Keratinocyte (primary cell): ENCODE measurements around the gene MSI2. TPM values are rescaled to one million over a fixed set of nuclear protein-coding genes. Genes with fewer than 3 reads are reported as not detected.

Experiments
- DNase-seq: peaks from one replicate; pipeline ENCODE4 v3.0.0-alpha.2; 2011; ENCODE audit warnings: low read depth, missing footprints, low spot score
- FAIRE-seq: peaks from 2 replicates; lab custom pipeline; 2011; peaks lifted over from hg19 to GRCh38; lab: Jason Lieb, UNC
- H2AFZ ChIP-seq: 2 replicates; pipeline ENCODE4 v1.6.0; 2012; ENCODE audit warnings: low read length, control low read depth, inconsistent platforms; ENCODE audit not compliant: control insufficient read depth
- H3K27ac ChIP-seq: 2 replicates; pipeline ENCODE4 v1.5.1; 2011; ENCODE audit warnings: low read length; ENCODE audit not compliant: control insufficient read depth, insufficient read depth
- H3K27me3 ChIP-seq: 3 replicates; pipeline ENCODE4 v1.6.0; 2011; ENCODE audit warnings: low read length; ENCODE audit not compliant: control insufficient read depth, insufficient read depth; ENCODE audit errors: extremely low read depth
- H3K36me3 ChIP-seq, 2 experiments: 2 replicates in 1 of 2; 3 replicates in 1 of 2; pipeline ENCODE4 v1.5.1; 2011; ENCODE audit warnings: low read length in 2 of 2, mild to moderate bottlenecking in 1 of 2; ENCODE audit not compliant: control insufficient read depth in 2 of 2, insufficient read depth in 2 of 2; ENCODE audit errors: extremely low read depth in 1 of 2
- H3K4me1 ChIP-seq: 3 replicates; pipeline ENCODE4 v1.5.1; 2011; ENCODE audit warnings: low read length; ENCODE audit not compliant: control insufficient read depth, insufficient read depth; ENCODE audit errors: extremely low read depth
- H3K4me2 ChIP-seq: 3 replicates; pipeline ENCODE4 v1.6.0; 2011; ENCODE audit warnings: low read depth, low read length; ENCODE audit not compliant: control insufficient read depth, insufficient read depth; ENCODE audit errors: extremely low read depth
- H3K4me3 ChIP-seq, 3 experiments: fragments of 200-600 bp in 1 of 3; sonication (generic) in 1 of 3; 2 replicates in 2 of 3; 3 replicates in 1 of 3; pipeline ENCODE4 v1.5.1; 2011 to 2016; ENCODE audit warnings: low read length in 3 of 3, mild to moderate bottlenecking in 3 of 3, control low read depth in 2 of 3, inconsistent platforms in 1 of 3, low read depth in 1 of 3, mixed read lengths in 1 of 3, mixed run types in 1 of 3, moderate library complexity in 1 of 3; ENCODE audit not compliant: control insufficient read depth in 2 of 3, insufficient read depth in 2 of 3; ENCODE audit errors: extremely low read depth in 1 of 3
- H3K79me2 ChIP-seq: 2 replicates; pipeline ENCODE4 v1.6.0; 2012; ENCODE audit warnings: low read length; ENCODE audit not compliant: control insufficient read depth, insufficient read depth
- H3K9ac ChIP-seq: 3 replicates; pipeline ENCODE4 v1.6.0; 2011; ENCODE audit warnings: low read length; ENCODE audit not compliant: control insufficient read depth, insufficient read depth; ENCODE audit errors: extremely low read depth
- H3K9me1 ChIP-seq: 3 replicates; pipeline ENCODE4 v1.6.0; 2011; ENCODE audit warnings: low read length; ENCODE audit not compliant: control insufficient read depth, insufficient read depth; ENCODE audit errors: extremely low read depth
- H3K9me3 ChIP-seq: 2 replicates; pipeline ENCODE4 v1.5.1; 2012; ENCODE audit warnings: low read depth, low read length; ENCODE audit not compliant: control insufficient read depth
- H4K20me1 ChIP-seq: 3 replicates; pipeline ENCODE4 v1.6.0; 2011; ENCODE audit warnings: low read length; ENCODE audit not compliant: control insufficient read depth, insufficient read depth; ENCODE audit errors: extremely low read depth
- CTCF ChIP-seq, 3 experiments: IDR thresholded peaks in 1 of 3; conservative IDR thresholded peaks in 1 of 3; optimal IDR thresholded peaks in 1 of 3; 2 replicates in 2 of 3; 3 replicates in 1 of 3; pipeline versions ENCODE3 to v1.5.1; 2011; ENCODE audit warnings: low read length in 3 of 3, mild to moderate bottlenecking in 3 of 3, moderate library complexity in 2 of 3, control low read depth in 1 of 3, inconsistent platforms in 1 of 3; ENCODE audit not compliant: insufficient read depth in 2 of 3; ENCODE audit errors: extremely low read depth in 1 of 3
- EZH2 ChIP-seq: IDR thresholded peaks from one replicate; pipeline ENCODE4 v1.6.1; 2012; ENCODE audit warnings: inconsistent platforms, mild to moderate bottlenecking, low read length, moderate library complexity
- dilution Hi-C: fragments of 300-500 bp; cut with MboI; formaldehyde crosslinking; loops from one replicate; pipeline ENCODE4 v1.7.0; 2020; ENCODE audit warnings: low sequenced_read_pairs; ENCODE audit not compliant: extremely low pct_ligation_motif_present
- polyA plus RNA-seq, 5 experiments: library from polyadenylated mRNA; depleted of rRNA in 3 of 5; stranded (reverse) in 3 of 5; stranded (forward) in 1 of 5; unstranded in 1 of 5; fragments of >200 nt; gene quantifications; 1 replicate in 1 of 5; 2 replicates in 3 of 5; 3 replicates in 1 of 5; pipeline versions ENCODE4 v1.2.1 to v1.2.3, GENCODE V29; 2011 to 2012; ENCODE audit warnings: missing spikeins in 2 of 5, low read depth in 1 of 5, low replicate concordance in 1 of 5

Gene MSI2
- polyA plus RNA-seq, 1 donor (not counting 4 experiments of a cell fraction or from before 2014, with no cell fraction given) = 22.3 TPM

- no peak overlapping the region for H3K27ac ChIP-seq
- H3K9ac ChIP-seq = no peak overlapping the region
- TF ChIP-seq EZH2 (no peak), CTCF (optimal IDR thresholded peaks at IDR 0.05 in 1 of 3, IDR thresholded peaks at IDR 0.05 in 1 of 3, conservative IDR thresholded peaks at IDR 0.05 in 1 of 3; ENCODE audit: extremely low read depth in 1 of 3, insufficient read depth in 2 of 3, low read length in 3 of 3) (no peak)
- H2AFZ ChIP-seq = no peak overlapping the region
- FAIRE-seq (no peak), DNase-seq (no peak)
- dilution Hi-C loops = no loop called here
- no peaks in the 10 kb centered on the region for H3K9me3 ChIP-seq
- H3K4me3 ChIP-seq = no peak overlapping the region
- no peaks in the 10 kb centered on the region for H3K4me1 ChIP-seq
- peaks cover 3% of the 10 kb centered on the region for H4K20me1 ChIP-seq
- H3K9me1 ChIP-seq = no peaks in the 10 kb centered on the region
- H3K79me2 ChIP-seq = no peaks in the 10 kb centered on the region
- H3K4me2 ChIP-seq = no peak overlapping the region
- H3K36me3 ChIP-seq = no peaks in the 10 kb centered on the region
- no peaks in the 10 kb centered on the region for H3K27me3 ChIP-seq
Observed at GRCh38 chr17:57453841-57454425, 197.6 kb downstream of the MSI2 start.

GRCh38 chr17:57454729-57455062, 198.4 kb downstream of the MSI2 start:
- DNase-seq = no peak
- no peak overlapping the region for H3K4me2 ChIP-seq
- H3K27ac ChIP-seq = no peak overlapping the region
- no peaks in the 10 kb centered on the region for H3K9me1 ChIP-seq
- no peak overlapping the region for H2AFZ ChIP-seq
- no peaks in the 10 kb centered on the region for H3K27me3 ChIP-seq
- no peak overlapping the region for H3K9ac ChIP-seq
- no peak for TF ChIP-seq EZH2
- TF ChIP-seq CTCF (optimal IDR thresholded peaks at IDR 0.05 in 1 of 3, IDR thresholded peaks at IDR 0.05 in 1 of 3, conservative IDR thresholded peaks at IDR 0.05 in 1 of 3; ENCODE audit: extremely low read depth in 1 of 3, insufficient read depth in 2 of 3, low read length in 3 of 3) = no peak
- no peak for FAIRE-seq
- dilution Hi-C loops = no loop called here
- peaks cover 2% of the 10 kb centered on the region for H3K4me1 ChIP-seq
- H3K4me3 ChIP-seq = no peak overlapping the region
- H3K36me3 ChIP-seq = no peaks in the 10 kb centered on the region
- no peaks in the 10 kb centered on the region for H3K79me2 ChIP-seq
- H3K9me3 ChIP-seq = no peaks in the 10 kb centered on the region
- H4K20me1 ChIP-seq = peaks cover 3% of the 10 kb centered on the region
